ENCODE results near the gene CHST11.

Gene CHST11

DNA sequence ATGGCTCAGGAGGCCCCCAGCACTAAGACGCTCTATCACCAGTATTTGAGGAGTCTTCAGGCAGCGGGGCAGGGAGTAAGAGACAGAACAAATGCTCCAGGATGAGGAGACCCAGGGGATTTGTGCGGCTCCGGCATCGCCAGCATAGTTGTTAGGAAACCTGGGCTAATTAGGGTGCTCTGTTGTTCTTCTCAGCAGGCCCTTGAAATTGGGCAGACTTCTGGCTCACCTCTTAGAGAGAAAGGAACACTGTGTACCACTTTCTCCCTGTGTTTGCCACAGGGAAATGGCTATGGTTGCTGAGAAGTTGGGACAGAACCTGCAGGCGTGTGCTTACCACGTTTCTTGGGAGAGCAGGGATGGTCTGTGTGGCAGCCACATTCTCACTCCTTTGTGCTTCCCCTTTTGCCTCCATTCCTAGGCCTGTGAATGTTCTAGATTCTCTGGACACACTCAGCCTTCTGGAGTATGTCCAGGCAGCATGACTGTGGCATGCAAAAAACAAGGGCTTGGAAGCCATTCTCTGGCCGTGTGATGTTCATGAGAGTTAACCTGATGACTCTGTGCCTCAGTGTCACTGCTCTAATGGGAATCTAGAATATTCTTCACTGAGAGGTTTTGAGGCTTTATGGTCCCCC, 109.0 kb downstream of the CHST11 start:
- Mint-ChIP-seq H3K4me3 (no peak overlapping the region), H3K9me3 (peaks cover 35% of the 10 kb centered on the region), H3K27me3 (ENCODE audit: low read depth, poor library complexity) (peaks cover 5% of the 10 kb centered on the region), H3K36me3 (ENCODE audit: low read depth) (peaks cover 38% of the 10 kb centered on the region), H3K27ac (no peak overlapping the region), H3K4me1 (peaks cover 10% of the 10 kb centered on the region)
- DNase-seq, result no peak
- TF ChIP-seq, protein P1, sequence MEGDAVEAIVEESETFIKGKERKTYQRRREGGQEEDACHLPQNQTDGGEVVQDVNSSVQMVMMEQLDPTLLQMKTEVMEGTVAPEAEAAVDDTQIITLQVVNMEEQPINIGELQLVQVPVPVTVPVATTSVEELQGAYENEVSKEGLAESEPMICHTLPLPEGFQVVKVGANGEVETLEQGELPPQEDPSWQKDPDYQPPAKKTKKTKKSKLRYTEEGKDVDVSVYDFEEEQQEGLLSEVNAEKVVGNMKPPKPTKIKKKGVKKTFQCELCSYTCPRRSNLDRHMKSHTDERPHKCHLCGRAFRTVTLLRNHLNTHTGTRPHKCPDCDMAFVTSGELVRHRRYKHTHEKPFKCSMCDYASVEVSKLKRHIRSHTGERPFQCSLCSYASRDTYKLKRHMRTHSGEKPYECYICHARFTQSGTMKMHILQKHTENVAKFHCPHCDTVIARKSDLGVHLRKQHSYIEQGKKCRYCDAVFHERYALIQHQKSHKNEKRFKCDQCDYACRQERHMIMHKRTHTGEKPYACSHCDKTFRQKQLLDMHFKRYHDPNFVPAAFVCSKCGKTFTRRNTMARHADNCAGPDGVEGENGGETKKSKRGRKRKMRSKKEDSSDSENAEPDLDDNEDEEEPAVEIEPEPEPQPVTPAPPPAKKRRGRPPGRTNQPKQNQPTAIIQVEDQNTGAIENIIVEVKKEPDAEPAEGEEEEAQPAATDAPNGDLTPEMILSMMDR (IDR thresholded peaks at IDR 0.05), result no peak

DNA sequence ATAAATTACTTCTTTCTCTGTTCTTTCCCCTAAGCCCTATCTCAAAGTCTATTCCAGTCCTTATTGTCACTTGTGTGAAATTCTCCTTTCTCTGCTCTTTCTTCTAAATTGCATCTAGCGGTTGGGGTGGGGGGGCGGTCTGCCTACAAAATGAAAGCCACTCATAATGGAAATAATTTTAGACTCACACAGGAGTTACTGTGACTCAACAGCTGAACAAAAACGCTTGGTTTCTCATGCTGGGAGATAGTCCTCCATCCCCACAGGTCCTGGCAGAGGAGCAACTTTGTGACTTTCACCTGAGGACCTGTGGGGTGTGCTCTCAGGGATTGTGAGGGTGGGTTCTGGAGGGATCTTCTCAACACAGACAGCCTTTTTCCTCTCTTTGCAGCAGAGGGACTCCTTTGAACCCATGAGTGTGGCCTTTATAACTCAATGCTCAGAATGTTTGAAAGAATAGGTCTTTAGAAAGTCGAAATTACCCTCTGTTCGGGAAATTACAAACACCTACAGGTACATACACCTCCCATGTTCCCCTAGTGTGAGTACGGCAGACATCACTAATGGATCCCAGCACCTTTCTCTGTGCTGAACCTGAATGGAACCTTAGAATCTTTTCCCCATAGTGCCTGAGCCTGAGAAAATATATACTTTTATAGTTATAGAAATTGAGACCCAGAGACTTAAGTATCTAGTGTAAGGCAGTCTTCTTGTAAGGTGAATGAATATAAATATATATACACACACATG, 109.7 kb downstream of the CHST11 start:
- Mint-ChIP-seq H3K4me3 (no peak overlapping the region), H3K27me3 (ENCODE audit: low read depth, poor library complexity) (peaks cover 5% of the 10 kb centered on the region), H3K9me3 (peaks cover 35% of the 10 kb centered on the region), H3K4me1 (peaks cover 5% of the 10 kb centered on the region), H3K27ac (no peak overlapping the region), H3K36me3 (ENCODE audit: low read depth) (peaks cover 38% of the 10 kb centered on the region)
- TF ChIP-seq, protein P1 (IDR thresholded peaks at IDR 0.05), result no peak
- DNase-seq, result no peak

DNA sequence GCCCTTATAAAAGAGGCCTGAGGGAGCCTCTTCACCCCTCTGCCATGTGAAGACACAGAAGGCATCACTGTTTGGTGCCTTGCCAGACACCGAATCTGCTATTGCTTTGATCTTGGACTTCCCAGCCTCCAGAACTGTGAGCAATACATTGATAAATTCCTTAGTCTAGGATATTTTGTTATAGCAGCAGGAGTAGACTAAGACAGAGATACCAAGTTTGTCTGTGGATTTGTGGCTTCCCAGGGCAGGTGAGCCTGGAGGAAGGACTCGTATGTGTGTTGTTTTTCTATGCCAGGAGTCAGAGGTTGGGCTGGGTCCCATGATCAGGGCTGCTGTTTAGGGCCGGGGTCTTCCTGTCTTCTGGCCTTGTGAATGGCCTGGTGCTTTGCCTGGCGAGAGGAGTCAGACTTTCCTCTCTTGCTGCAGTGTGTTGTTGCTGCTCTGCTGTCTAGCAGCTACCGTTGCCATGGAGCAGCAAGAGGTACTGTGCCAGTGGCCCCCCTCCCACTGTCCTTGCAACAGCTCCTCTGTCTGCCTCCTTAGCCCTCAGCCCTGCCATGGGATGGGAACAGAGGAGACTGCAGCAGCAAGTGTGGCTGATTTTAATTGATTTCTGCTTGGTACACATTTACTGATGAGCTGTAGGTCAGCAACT, 111.2 kb downstream of the CHST11 start:
- Mint-ChIP-seq H3K4me1 (peaks cover 5% of the 10 kb centered on the region), H3K27ac (peak overlapping the region; percentile 22), H3K27me3 (ENCODE audit: low read depth, poor library complexity) (peaks cover 5% of the 10 kb centered on the region), H3K9me3 (peaks cover 40% of the 10 kb centered on the region), H3K36me3 (ENCODE audit: low read depth) (peaks cover 43% of the 10 kb centered on the region), H3K4me3 (no peak overlapping the region)
- TF ChIP-seq, protein P1 (IDR thresholded peaks at IDR 0.05), result no peak
- DNase-seq, result no peak

DNA sequence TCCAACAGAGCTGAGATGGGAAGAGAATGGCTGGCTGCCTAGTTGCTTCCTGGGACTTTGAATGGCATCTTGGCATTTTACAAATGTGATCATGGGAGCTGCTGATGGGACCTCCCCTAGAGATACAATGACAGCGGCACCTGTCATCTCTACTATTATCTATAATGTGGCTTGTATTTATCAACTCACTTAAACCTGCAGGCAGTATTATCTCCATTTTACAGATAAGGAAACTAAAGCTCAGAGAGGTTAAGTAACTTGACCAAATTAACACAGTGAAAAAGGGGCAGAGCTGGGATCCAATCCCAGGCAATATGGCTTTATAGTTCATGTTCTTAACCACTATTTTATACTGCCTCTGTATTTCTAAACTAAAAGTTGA, 111.7 kb downstream of the CHST11 start:
- no peak overlapping the region for H3K27ac Mint-ChIP-seq
- H3K36me3 Mint-ChIP-seq (ENCODE audit: low read depth), result peaks cover 40% of the 10 kb centered on the region
- DNase-seq, result no peak
- H3K27me3 Mint-ChIP-seq (ENCODE audit: low read depth, poor library complexity), result peaks cover 5% of the 10 kb centered on the region
- TF ChIP-seq, protein P1 (IDR thresholded peaks at IDR 0.05), result no peak
- H3K4me3 Mint-ChIP-seq, result no peak overlapping the region
- peaks cover 38% of the 10 kb centered on the region for H3K9me3 Mint-ChIP-seq
- H3K4me1 Mint-ChIP-seq, result peaks cover 5% of the 10 kb centered on the region

DNA sequence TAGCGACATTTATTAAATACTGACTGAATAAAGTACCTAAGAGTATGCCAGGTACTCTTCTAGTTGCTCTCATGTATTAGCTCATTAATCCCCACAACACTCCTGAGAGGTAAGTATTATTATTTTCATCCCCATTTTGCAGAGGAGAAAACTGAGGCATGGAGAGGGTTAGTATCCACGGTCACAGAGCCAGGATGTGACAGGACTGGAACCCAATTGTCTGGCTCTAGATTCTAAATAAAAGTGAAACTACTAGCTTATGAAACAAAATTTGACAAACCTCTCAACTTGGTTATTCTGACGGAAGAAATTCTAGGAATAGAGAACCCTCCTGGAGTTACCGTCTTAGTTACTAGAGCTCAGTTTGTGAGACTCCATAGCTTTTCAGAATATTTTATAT, 112.2 kb downstream of the CHST11 start:
- H3K36me3 Mint-ChIP-seq (ENCODE audit: low read depth), result peaks cover 39% of the 10 kb centered on the region
- no peak overlapping the region for H3K4me3 Mint-ChIP-seq
- no peak overlapping the region for H3K27ac Mint-ChIP-seq
- peaks cover 5% of the 10 kb centered on the region for H3K4me1 Mint-ChIP-seq
- H3K27me3 Mint-ChIP-seq (ENCODE audit: low read depth, poor library complexity), result peaks cover 5% of the 10 kb centered on the region
- H3K9me3 Mint-ChIP-seq, result peaks cover 38% of the 10 kb centered on the region
- DNase-seq, result no peak
- TF ChIP-seq, protein P1 (IDR thresholded peaks at IDR 0.05), result no peak

Data from nephron progenitor cell (in vitro differentiated cells).